RWPE1 (cell line): ENCODE results near the gene SOCS2.

Experiments used
- CTCF ChIA-PET: fragments of 350-600 bp; sonication (Branson Sonifier 250); formaldehyde crosslinking; extraction: SDS; loops from one replicate; lab custom pipeline; 2021; lab: Yijun Ruan, JAX
- POLR2A ChIA-PET: fragments of 400-600 bp; formaldehyde crosslinking; extraction: SDS; loops from one replicate; lab custom pipeline; 2020; ENCODE audit warnings: antibody characterized with exemption; ENCODE audit not compliant: low non-redundant PET; lab: Yijun Ruan, JAX
- DNase-seq: peaks from one replicate; pipeline ENCODE4 v3.0.0; 2012; ENCODE audit warnings: low spot score
- H3K27ac ChIP-seq: fragments of 450-650 bp; 2 replicates; pipeline ENCODE4 v1.5.1; 2017
- TF ChIP-seq, protein P1 (sequence below): fragments of 450-650 bp; conservative IDR thresholded peaks from 2 replicates; pipeline ENCODE4 v1.5.1; 2017; ENCODE audit warnings: low read depth, mild to moderate bottlenecking

The SOCS2 gene

DNA sequence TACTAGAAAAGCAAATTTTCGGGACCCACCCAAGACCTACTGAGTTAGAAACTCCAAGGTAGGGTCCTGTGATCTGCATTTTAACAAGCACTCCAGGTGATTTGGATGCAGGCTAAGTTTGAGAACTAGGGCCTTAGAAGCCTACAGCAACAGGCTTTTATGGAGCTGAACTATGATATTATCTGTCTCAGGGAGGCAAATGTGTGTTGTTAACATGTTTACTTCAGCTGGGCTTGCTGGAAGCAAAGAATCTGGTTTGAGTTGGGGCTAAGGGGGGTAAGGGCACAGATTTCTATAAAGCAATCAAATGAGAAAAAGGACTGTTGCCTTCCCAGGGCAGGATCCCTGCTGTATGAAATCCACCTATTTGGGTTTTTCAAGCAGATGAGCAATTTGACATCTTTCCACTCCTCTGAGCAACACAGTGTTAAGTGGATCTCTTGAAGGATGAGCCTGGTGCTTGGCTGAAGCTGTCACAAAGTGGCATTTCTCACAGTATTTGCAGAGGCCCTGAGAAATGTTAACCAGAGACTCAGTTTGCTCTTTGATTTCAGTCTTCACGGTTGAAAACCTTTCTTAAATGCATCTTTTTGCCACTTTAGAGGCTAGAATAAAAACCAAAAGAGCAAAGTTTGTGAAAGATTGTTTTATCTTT is 36.2 kb upstream of the SOCS2 start:
- CTCF ChIA-PET, result interaction anchor here (0.7 to 1.4 kb wide), 2 partner anchors 33 to 276 kb away, joined by 3 to 8 read pairs; no protein-coding TSS in a partner anchor
- TF ChIP-seq, protein P1, sequence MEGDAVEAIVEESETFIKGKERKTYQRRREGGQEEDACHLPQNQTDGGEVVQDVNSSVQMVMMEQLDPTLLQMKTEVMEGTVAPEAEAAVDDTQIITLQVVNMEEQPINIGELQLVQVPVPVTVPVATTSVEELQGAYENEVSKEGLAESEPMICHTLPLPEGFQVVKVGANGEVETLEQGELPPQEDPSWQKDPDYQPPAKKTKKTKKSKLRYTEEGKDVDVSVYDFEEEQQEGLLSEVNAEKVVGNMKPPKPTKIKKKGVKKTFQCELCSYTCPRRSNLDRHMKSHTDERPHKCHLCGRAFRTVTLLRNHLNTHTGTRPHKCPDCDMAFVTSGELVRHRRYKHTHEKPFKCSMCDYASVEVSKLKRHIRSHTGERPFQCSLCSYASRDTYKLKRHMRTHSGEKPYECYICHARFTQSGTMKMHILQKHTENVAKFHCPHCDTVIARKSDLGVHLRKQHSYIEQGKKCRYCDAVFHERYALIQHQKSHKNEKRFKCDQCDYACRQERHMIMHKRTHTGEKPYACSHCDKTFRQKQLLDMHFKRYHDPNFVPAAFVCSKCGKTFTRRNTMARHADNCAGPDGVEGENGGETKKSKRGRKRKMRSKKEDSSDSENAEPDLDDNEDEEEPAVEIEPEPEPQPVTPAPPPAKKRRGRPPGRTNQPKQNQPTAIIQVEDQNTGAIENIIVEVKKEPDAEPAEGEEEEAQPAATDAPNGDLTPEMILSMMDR, result no peak
- no peak overlapping the region for H3K27ac ChIP-seq
- DNase-seq, result no peak
- POLR2A ChIA-PET, result no interaction called here

DNA sequence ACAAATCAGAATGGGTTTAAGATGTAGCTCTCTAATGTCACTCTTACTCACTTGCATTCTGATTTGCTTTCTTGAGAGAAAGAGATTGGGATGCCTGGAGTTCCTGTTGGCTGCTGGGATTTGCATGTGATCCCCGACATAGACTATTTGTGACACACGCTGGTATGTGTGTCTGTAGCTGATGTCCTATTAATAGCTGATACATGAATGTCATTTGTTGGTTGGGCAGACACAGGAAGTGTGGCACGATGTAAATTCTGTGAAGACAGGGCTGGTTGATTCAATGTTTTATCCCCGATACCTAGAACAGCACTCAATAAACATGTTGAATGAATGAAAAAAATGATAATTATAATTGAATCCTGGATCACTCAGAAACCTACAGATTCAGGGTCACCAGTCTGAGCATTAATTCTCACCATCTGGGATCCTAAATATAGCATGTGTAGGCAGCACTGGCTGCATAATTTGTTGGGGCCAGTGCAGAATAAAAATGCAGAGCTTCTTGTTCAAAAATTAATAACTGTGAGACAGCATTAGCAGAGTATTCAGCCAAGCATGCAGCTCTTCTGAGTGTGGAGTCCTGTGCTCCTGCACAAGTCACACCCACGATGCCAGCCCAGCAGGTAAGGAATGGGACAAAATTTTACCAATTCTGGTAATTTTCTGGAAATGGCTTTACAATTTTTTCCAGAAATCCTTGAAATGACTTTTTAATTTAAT is 35.5 kb upstream of the SOCS2 start:
- DNase-seq, result no peak
- ChIA-PET POLR2A (no interaction called here), CTCF (interaction anchor here (0.9 to 1.4 kb wide), 2 partner anchors 34 to 564 kb away, joined by 3 to 8 read pairs; no protein-coding TSS in a partner anchor)
- H3K27ac ChIP-seq, result no peak overlapping the region
- TF ChIP-seq, protein P1, result no peak

- CTCF ChIA-PET, result no interaction called here
- DNase-seq, result no peak
- TF ChIP-seq, protein P1, result no peak
- no peak overlapping the region for H3K27ac ChIP-seq
- POLR2A ChIA-PET, result no interaction called here
Observed at GRCh38 chr12:93537769-93538168, 34.7 kb upstream of the SOCS2 start.

- no peak for DNase-seq
- H3K27ac ChIP-seq, result no peak overlapping the region
- TF ChIP-seq, protein P1, result no peak
- POLR2A ChIA-PET, result no interaction called here
- CTCF ChIA-PET, result no interaction called here
Observed at GRCh38 chr12:93539821-93540220, 32.7 kb upstream of the SOCS2 start.

GRCh38 chr12:93540466-93540865 is 32.0 kb upstream of the SOCS2 start:
- TF ChIP-seq, protein P1, result no peak
- no peak overlapping the region for H3K27ac ChIP-seq
- POLR2A ChIA-PET, result no interaction called here
- CTCF ChIA-PET, result interaction anchor here (0.7 kb wide), 1 partner anchor 264 kb away, joined by 3 read pairs; no protein-coding TSS in a partner anchor
- DNase-seq, result no peak

- ChIA-PET POLR2A (no interaction called here), CTCF (no interaction called here)
- no peak for DNase-seq
Observed at GRCh38 chr12:93541578-93542225, 30.8 kb upstream of the SOCS2 start.

More at GRCh38 chr12:93541578-93542225, 30.8 kb upstream of the SOCS2 start:
- TF ChIP-seq, protein P1, result no peak
- no peak overlapping the region for H3K27ac ChIP-seq
